Measurements from ENCODE around the gene TRMO. TPM values are rescaled to one million over a fixed set of nuclear protein-coding genes. Genes with fewer than 3 reads are reported as not detected.

Gene TRMO
- total RNA-seq, 1 experiment from 2014 or later = 10.4 TPM

DNA sequence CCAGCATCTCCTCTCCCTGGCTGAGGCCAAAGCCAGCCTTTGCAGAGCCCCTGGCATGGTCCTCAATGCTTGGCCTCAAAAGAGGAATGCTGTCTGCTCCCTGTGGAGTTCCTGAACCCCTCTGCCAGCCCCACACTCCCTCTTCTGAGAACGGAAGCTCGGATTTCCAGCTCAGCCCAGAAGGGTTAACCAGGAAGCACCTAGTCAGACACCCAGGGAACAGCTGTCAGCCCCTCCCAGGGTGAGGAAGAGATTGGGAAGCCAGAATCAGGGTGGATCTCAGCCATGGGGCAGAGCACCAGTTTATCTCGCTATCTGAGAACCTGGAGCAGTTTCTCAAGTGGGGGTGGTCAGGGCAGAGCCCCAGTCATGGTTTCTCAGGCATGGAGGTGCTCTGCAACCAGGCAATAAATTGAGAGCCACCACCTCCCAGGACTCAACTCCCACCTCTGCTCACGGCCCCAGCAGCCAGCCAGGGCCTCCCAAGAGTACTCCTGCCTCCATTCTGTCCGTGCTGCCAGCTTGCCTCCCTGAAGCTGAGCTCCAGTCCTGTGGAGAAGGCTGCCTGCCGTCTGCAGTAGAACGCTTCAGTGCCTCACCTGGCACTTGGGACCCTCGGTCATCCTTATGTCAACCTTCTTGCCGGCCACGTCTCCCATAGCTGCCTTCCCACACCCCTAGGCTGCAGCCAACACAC is 61.7 kb downstream of the TRMO start:
- no peak for DNase-seq (ENCODE audit: low read depth, low spot score)
- Histone ChIP-seq H3K9me3 (ENCODE audit: control insufficient read depth, insufficient read depth, low read depth, low read length) (no peaks in the 10 kb centered on the region), H3K27ac (ENCODE audit: low read length) (no peak overlapping the region), H3K36me3 (ENCODE audit: control insufficient read depth, insufficient read depth, low read length) (no peaks in the 10 kb centered on the region), H3K4me1 (ENCODE audit: control insufficient read depth, insufficient read depth, low read length) (no peaks in the 10 kb centered on the region), H3K4me3 (ENCODE audit: low read depth in 2 of 2, low read length in 2 of 2) (no peak overlapping the region), H3K27me3 (ENCODE audit: control insufficient read depth, insufficient read depth, low read length) (no peaks in the 10 kb centered on the region)
- in situ Hi-C loops (cut with HindIII; ENCODE audit: low pct_unique_long_range_greater_than_20kb, low sequenced_read_pairs) = no loop called here
- no peak for ATAC-seq
- no TSS peak for BruUV-seq (replicated peaks)
- TF ChIP-seq, protein P1, sequence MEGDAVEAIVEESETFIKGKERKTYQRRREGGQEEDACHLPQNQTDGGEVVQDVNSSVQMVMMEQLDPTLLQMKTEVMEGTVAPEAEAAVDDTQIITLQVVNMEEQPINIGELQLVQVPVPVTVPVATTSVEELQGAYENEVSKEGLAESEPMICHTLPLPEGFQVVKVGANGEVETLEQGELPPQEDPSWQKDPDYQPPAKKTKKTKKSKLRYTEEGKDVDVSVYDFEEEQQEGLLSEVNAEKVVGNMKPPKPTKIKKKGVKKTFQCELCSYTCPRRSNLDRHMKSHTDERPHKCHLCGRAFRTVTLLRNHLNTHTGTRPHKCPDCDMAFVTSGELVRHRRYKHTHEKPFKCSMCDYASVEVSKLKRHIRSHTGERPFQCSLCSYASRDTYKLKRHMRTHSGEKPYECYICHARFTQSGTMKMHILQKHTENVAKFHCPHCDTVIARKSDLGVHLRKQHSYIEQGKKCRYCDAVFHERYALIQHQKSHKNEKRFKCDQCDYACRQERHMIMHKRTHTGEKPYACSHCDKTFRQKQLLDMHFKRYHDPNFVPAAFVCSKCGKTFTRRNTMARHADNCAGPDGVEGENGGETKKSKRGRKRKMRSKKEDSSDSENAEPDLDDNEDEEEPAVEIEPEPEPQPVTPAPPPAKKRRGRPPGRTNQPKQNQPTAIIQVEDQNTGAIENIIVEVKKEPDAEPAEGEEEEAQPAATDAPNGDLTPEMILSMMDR (IDR thresholded peaks at IDR 0.05) = no peak
- ChIA-PET POLR2A (no interaction called here), CTCF (no interaction called here)
- intact Hi-C loops (cut with micrococcal nuclease; ENCODE audit: unreplicated experiment) = no loop called here

- intact Hi-C loops (cut with micrococcal nuclease; ENCODE audit: unreplicated experiment) = no loop called here
- Histone ChIP-seq H3K4me3 (ENCODE audit: low read depth in 2 of 2, low read length in 2 of 2) (no peak overlapping the region), H3K27me3 (ENCODE audit: control insufficient read depth, insufficient read depth, low read length) (no peaks in the 10 kb centered on the region), H3K27ac (ENCODE audit: low read length) (no peak overlapping the region), H3K9me3 (ENCODE audit: control insufficient read depth, insufficient read depth, low read depth, low read length) (no peaks in the 10 kb centered on the region), H3K36me3 (ENCODE audit: control insufficient read depth, insufficient read depth, low read length) (no peaks in the 10 kb centered on the region), H3K4me1 (ENCODE audit: control insufficient read depth, insufficient read depth, low read length) (no peaks in the 10 kb centered on the region)
- TF ChIP-seq SIN3A (IDR thresholded peaks at IDR 0.05; ENCODE audit: borderline replicate concordance, insufficient read depth, low read depth, low read length) = no peak
- TF ChIP-seq POLR2AphosphoS5 (IDR thresholded peaks at IDR 0.05; ENCODE audit: low read depth, low read length) = no peak
- TF ChIP-seq, protein P2, sequence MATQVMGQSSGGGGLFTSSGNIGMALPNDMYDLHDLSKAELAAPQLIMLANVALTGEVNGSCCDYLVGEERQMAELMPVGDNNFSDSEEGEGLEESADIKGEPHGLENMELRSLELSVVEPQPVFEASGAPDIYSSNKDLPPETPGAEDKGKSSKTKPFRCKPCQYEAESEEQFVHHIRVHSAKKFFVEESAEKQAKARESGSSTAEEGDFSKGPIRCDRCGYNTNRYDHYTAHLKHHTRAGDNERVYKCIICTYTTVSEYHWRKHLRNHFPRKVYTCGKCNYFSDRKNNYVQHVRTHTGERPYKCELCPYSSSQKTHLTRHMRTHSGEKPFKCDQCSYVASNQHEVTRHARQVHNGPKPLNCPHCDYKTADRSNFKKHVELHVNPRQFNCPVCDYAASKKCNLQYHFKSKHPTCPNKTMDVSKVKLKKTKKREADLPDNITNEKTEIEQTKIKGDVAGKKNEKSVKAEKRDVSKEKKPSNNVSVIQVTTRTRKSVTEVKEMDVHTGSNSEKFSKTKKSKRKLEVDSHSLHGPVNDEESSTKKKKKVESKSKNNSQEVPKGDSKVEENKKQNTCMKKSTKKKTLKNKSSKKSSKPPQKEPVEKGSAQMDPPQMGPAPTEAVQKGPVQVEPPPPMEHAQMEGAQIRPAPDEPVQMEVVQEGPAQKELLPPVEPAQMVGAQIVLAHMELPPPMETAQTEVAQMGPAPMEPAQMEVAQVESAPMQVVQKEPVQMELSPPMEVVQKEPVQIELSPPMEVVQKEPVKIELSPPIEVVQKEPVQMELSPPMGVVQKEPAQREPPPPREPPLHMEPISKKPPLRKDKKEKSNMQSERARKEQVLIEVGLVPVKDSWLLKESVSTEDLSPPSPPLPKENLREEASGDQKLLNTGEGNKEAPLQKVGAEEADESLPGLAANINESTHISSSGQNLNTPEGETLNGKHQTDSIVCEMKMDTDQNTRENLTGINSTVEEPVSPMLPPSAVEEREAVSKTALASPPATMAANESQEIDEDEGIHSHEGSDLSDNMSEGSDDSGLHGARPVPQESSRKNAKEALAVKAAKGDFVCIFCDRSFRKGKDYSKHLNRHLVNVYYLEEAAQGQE (IDR thresholded peaks at IDR 0.05; ENCODE audit: insufficient read depth in 1 of 2, low read depth in 2 of 2, low read length in 1 of 2) = no peak
- no peak for TF ChIP-seq TCF7L2 (IDR thresholded peaks at IDR 0.05; ENCODE audit: low read depth, low read length)
- TF ChIP-seq, protein P1 (IDR thresholded peaks at IDR 0.05) = no peak
- ChIA-PET CTCF (no interaction called here), POLR2A (no interaction called here)
- ATAC-seq (no peak), DNase-seq (ENCODE audit: low read depth, low spot score) (no peak)
- in situ Hi-C loops (cut with HindIII; ENCODE audit: low pct_unique_long_range_greater_than_20kb, low sequenced_read_pairs) = no loop called here
- BruUV-seq (replicated peaks) = no TSS peak
These were observed 63.0 kb downstream of the TRMO start for GRCh38 chr9:97859346-97859745.

Measured in Panc1 (cell line).